22Rv1 (cell line): ENCODE measurements around the gene EIF4ENIF1.

ENCODE experiments used
- CTCF ChIP-seq: fragments of 450-650 bp; IDR thresholded peaks from 2 replicates; pipeline ENCODE4 v1.5.1; 2017; ENCODE audit warnings: mild to moderate bottlenecking
- ZFX ChIP-seq: fragments of 450-650 bp; IDR thresholded peaks from 2 replicates; pipeline ENCODE4 v1.6.1; 2017; ENCODE audit warnings: antibody characterized with exemption, borderline replicate concordance

GRCh38 chr22:31497148-31497938, 7.7 kb upstream of the EIF4ENIF1 start:
- TF ChIP-seq CTCF (no peak), ZFX (no peak)
